ENCODE data around the gene COL23A1. TPM values are rescaled to one million over a fixed set of nuclear protein-coding genes. Genes with fewer than 3 reads are reported as not detected.
"Not testable (repeated sequence)": the region's sequence is repeated elsewhere in the genome, so short reads cannot be mapped to it uniquely, and the experiment has no call there.

The COL23A1 gene
- total and polyA plus RNA-seq, 2 of the 8 experiments (the other 6 are each of a cell fraction or from before 2014, with no cell fraction given): 3.1 to 4.7 TPM

DNA sequence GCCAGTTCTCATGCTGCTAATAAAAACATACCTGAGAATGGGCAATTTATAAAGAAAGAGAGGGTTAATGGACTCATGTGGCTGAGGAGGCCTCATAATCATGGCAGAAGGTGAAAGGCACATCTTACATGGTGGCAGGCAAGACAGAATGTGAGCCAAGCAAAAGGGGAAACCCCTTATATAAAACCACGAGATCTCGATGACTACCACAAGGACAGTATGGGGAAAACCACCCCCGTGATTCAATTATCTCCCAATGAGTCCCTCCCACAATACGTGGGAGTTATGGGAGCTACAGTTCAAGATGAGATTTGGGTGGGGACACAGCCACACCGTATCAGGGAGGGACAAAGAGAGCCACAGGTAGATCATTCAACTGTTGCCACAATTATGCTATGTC lies 272.5 kb downstream of the COL23A1 start:
- H3K9ac ChIP-seq (replicated peaks in 1 of 4; ENCODE audit: extremely low read depth in 1 of 4, low read depth in 3 of 4, low read length in 3 of 4); H4K20me1 ChIP-seq (replicated peaks in 1 of 2; ENCODE audit: control insufficient read depth in 1 of 2, insufficient read depth in 2 of 2, low read length in 2 of 2); H3K56ac ChIP-seq (replicated peaks; ENCODE audit: insufficient read length, low read depth, low read length); H2AK5ac ChIP-seq (ENCODE audit: low read depth, low read length); H3K27me3 ChIP-seq (replicated peaks in 1 of 4; ENCODE audit: control insufficient read depth in 3 of 4, extremely low read depth in 1 of 4, insufficient read depth in 3 of 4, low read length in 3 of 4); H2AFZ ChIP-seq (ENCODE audit: low read length); H4K5ac ChIP-seq (ENCODE audit: insufficient read length, low read depth, low read length); H3K4me1 ChIP-seq (replicated peaks in 1 of 4; ENCODE audit: control insufficient read depth in 3 of 4, insufficient read depth in 4 of 4, low read length in 3 of 4); H3K18ac ChIP-seq (ENCODE audit: extremely low read depth, low read length); H3K4me2 ChIP-seq (ENCODE audit: insufficient read depth in 1 of 2, low read depth in 2 of 2, low read length in 2 of 2); H3K36me3 ChIP-seq (ENCODE audit: control insufficient read depth in 2 of 4, insufficient read depth in 4 of 4, low read length in 3 of 4); H3K4ac ChIP-seq (replicated peaks; ENCODE audit: insufficient read length, low read depth, low read length); H2BK120ac ChIP-seq (replicated peaks; ENCODE audit: low read depth, low read length); H3K23ac ChIP-seq (ENCODE audit: insufficient read length); H3K27ac ChIP-seq (ENCODE audit: low read depth, low read length); FAIRE-seq; DNase-seq (ENCODE audit: low read depth in 1 of 2, low spot score in 2 of 2); H4K8ac ChIP-seq (ENCODE audit: extremely low read depth, insufficient read depth, low read length); H3K4me3 ChIP-seq (ENCODE audit: extremely low read depth in 1 of 4, insufficient read depth in 2 of 4, low read depth in 3 of 4, low read length in 4 of 4); H2BK20ac ChIP-seq (ENCODE audit: low read length); H2BK5ac ChIP-seq (ENCODE audit: low read depth, low read length); H2BK12ac ChIP-seq (ENCODE audit: low read depth, low read length); H3K14ac ChIP-seq (ENCODE audit: insufficient read length); H2BK15ac ChIP-seq (ENCODE audit: low read length); H4K91ac ChIP-seq (replicated peaks; ENCODE audit: insufficient read length, low read length); H3K79me2 ChIP-seq (ENCODE audit: control insufficient read depth in 1 of 2, insufficient read depth in 2 of 2, low read length in 2 of 2); H3K79me1 ChIP-seq (ENCODE audit: low read depth, low read length); H3K9me3 ChIP-seq (ENCODE audit: insufficient read depth in 2 of 2, low read depth in 1 of 2, low read length in 1 of 2); H3K23me2 ChIP-seq (ENCODE audit: low read depth, low read length): not testable (repeated sequence)
- ChIA-PET CTCF (ENCODE audit: partially characterized antibody) (interaction anchor here (9.5 kb wide), 1 partner anchor 36 kb away, joined by 79 read pairs; no protein-coding TSS in a partner anchor), POLR2A (ENCODE audit: partially characterized antibody) (interaction anchor here (0.7 kb wide), 1 partner anchor 76 kb away, joined by 3 read pairs; no protein-coding TSS in a partner anchor)
- 88% methylated on average over 5 of the region's 5 CpGs; no CpG with 5 or more reads in 1 of the 2 experiments for WGBS, 2 experiments (ENCODE audit: extremely low coverage in 1 of 2, insufficient coverage in 1 of 2, insufficient read length in 1 of 2, insufficient replicate concordance in 2 of 2, low coverage in 1 of 2, low lambda C conversion rate in 2 of 2, missing lambda C conversion rate in 1 of 2)

Measured in H1 (cell line).